Naive thymus-derived CD4-positive, alpha-beta T cell (primary cell): Measurements from ENCODE around the gene CPNE6. TPM values are rescaled to one million over a fixed set of nuclear protein-coding genes. Genes with fewer than 3 reads are reported as not detected.
"Not testable (repeated sequence)": the region's sequence is repeated elsewhere in the genome, so short reads cannot be mapped to it uniquely, and the experiment has no call there.

Experiments used
- ATAC-seq: fragments of 150-1000 bp; cut with Tn5 transposase; 2 replicates; pipeline ENCODE4 v1.10.0; 2021; ENCODE audit warnings: mild to moderate bottlenecking, moderate library complexity
- CTCF ChIA-PET: fragments of 350-600 bp; sonication (Branson Sonifier 250); formaldehyde crosslinking; loops from one replicate; lab custom pipeline; 2021; ENCODE audit warnings: antibody characterized with exemption; lab: Charles Lee
- POLR2A ChIA-PET: fragments of 350-600 bp; sonication (Branson Sonifier 250); formaldehyde crosslinking; loops from one replicate; lab custom pipeline; 2021; ENCODE audit warnings: antibody characterized with exemption, inconsistent platforms; lab: Charles Lee
- DNase-seq, 9 donors: peaks; one replicate each; pipeline versions ENCODE4 v3.0.0 to v3.0.0-alpha.2; 2020 to 2022; ENCODE audit warnings: mixed read lengths in 1 of 9
- H3K27ac ChIP-seq: one replicate; pipeline ENCODE4 v1.7.0; 2013; ENCODE audit warnings: mild to moderate bottlenecking, low read depth, low read length, moderate library complexity
- H3K27me3 ChIP-seq, 2 donors: one replicate each; pipeline ENCODE4 v1.7.0; 2013; ENCODE audit warnings: low read length in 2 of 2, mild to moderate bottlenecking in 2 of 2, moderate library complexity in 2 of 2; ENCODE audit not compliant: control insufficient read depth in 2 of 2, insufficient read depth in 2 of 2
- H3K36me3 ChIP-seq, 3 experiments: 1 replicate in 2 of 3; 2 replicates in 1 of 3; pipeline ENCODE4 v1.7.0; 2013; ENCODE audit warnings: low read length in 3 of 3, mild to moderate bottlenecking in 3 of 3, moderate library complexity in 1 of 3; ENCODE audit not compliant: insufficient read depth in 3 of 3, control insufficient read depth in 2 of 3
- H3K4me1 ChIP-seq, 2 donors: one replicate each; pipeline ENCODE4 v1.7.0; 2013; ENCODE audit warnings: low read length in 2 of 2, mild to moderate bottlenecking in 2 of 2, moderate library complexity in 1 of 2; ENCODE audit not compliant: control insufficient read depth in 2 of 2, insufficient read depth in 2 of 2
- H3K4me3 ChIP-seq: 2 replicates; pipeline ENCODE4 v1.7.0; 2013; ENCODE audit warnings: mild to moderate bottlenecking, low read length
- H3K9me3 ChIP-seq, 3 experiments: 1 replicate in 2 of 3; 2 replicates in 1 of 3; pipeline ENCODE4 v1.7.0; 2013; ENCODE audit warnings: low read length in 3 of 3; ENCODE audit not compliant: control insufficient read depth in 2 of 3
- H3K27ac Mint-ChIP-seq, 9 donors: one replicate each; pipeline ENCODE4 v1.8.0; 2020 to 2022; ENCODE audit warnings: mixed read lengths in 9 of 9, mild to moderate bottlenecking in 8 of 9, moderate library complexity in 5 of 9, inconsistent platforms in 2 of 9
- H3K27me3 Mint-ChIP-seq, 5 donors: one replicate each; pipeline ENCODE4 v1.8.0; 2021 to 2022; ENCODE audit warnings: mixed read lengths in 5 of 5, mild to moderate bottlenecking in 1 of 5
- H3K36me3 Mint-ChIP-seq, 5 donors: one replicate each; pipeline ENCODE4 v1.8.0; 2020 to 2022; ENCODE audit warnings: mixed read lengths in 5 of 5, mild to moderate bottlenecking in 3 of 5, inconsistent platforms in 1 of 5
- H3K4me1 Mint-ChIP-seq, 7 donors: one replicate each; pipeline ENCODE4 v1.8.0; 2020 to 2022; ENCODE audit warnings: mixed read lengths in 7 of 7, mild to moderate bottlenecking in 3 of 7, inconsistent platforms in 1 of 7
- H3K4me3 Mint-ChIP-seq, 10 donors: one replicate each; pipeline ENCODE4 v1.8.0; 2020 to 2022; ENCODE audit warnings: mild to moderate bottlenecking in 10 of 10, mixed read lengths in 10 of 10, moderate library complexity in 6 of 10, inconsistent platforms in 2 of 10
- H3K9me3 Mint-ChIP-seq, 11 donors: one replicate each; pipeline ENCODE4 v1.8.0; 2020 to 2022; ENCODE audit warnings: mixed read lengths in 11 of 11, mild to moderate bottlenecking in 4 of 11, inconsistent platforms in 1 of 11, moderate library complexity in 1 of 11
- intact Hi-C, 2 donors: fragments of 100-400 bp; cut with micrococcal nuclease; formaldehyde crosslinking; loops; one replicate each; pipeline ENCODE4 v1.15.1; 2023
- polyA plus RNA-seq, 2 donors: library from polyadenylated mRNA; unstranded; fragments of 300-500 nt; fragmentation: Illumina TruSeq; gene quantifications; one replicate each; pipeline ENCODE4 v1.2.3, GENCODE V29; 2021
- total RNA-seq, 6 experiments: library from RNA in 5 of 6; stranded (reverse) in 5 of 6; gene quantifications; 1 replicate in 5 of 6; 2 replicates in 1 of 6; pipeline ENCODE4 v1.2.3 and lab custom pipeline; 2021 to 2026

CPNE6 gene
- total and polyA plus RNA-seq, 7 experiments from 2014 or later = 0.12 TPM; not detected in 6

- H3K9me3 ChIP-seq, H3K4me3 ChIP-seq, POLR2A ChIA-PET, H3K4me1 ChIP-seq, H3K36me3 Mint-ChIP-seq, H3K27me3 ChIP-seq, H3K36me3 ChIP-seq, H3K27ac ChIP-seq, H3K9me3 Mint-ChIP-seq, intact Hi-C loops, DNase-seq, H3K27ac Mint-ChIP-seq: not testable (repeated sequence)
- peak; percentile 36 for ATAC-seq
- Mint-ChIP-seq H3K4me1 (peaks cover 8 to 17% (median 14%) of the 10 kb centered on the region in 7 donors), H3K27me3 (peaks cover 12 to 50% (median 19%) of the 10 kb centered on the region in 5 donors), H3K4me3 (peak overlapping the region in 1 of 10 donors; percentile 25)
- CTCF ChIA-PET = interaction anchor here (1.4 kb wide), 1 partner anchor 43 kb away, joined by 4 read pairs; no protein-coding TSS in a partner anchor
Measured at GRCh38 chr14:24049002-24049401, 22.4 kb upstream of the CPNE6 start.

- H3K27ac ChIP-seq, H3K27me3 ChIP-seq, ATAC-seq, H3K36me3 ChIP-seq, H3K4me1 ChIP-seq, intact Hi-C loops, H3K4me3 ChIP-seq, DNase-seq, H3K36me3 Mint-ChIP-seq, H3K9me3 Mint-ChIP-seq, H3K9me3 ChIP-seq: not testable (repeated sequence)
- Mint-ChIP-seq H3K4me1 (peaks cover 8 to 17% (median 14%) of the 10 kb centered on the region in 7 donors), H3K4me3 (peak overlapping the region; percentile 81 to 91 (median 87)), H3K27ac (peak overlapping the region in 1 of 9 donors; percentile 53), H3K27me3 (peaks cover 12 to 48% (median 19%) of the 10 kb centered on the region in 5 donors)
- ChIA-PET POLR2A (interaction anchor here (1.8 to 2.8 kb wide), 3 partner anchors 31 to 63 kb away, joined by 7 to 11 read pairs (median 10); partner anchors contain the start of genes DCAF11 and NRL), CTCF (interaction anchor here (0.8 kb wide), 1 partner anchor 8 kb away, joined by 3 read pairs; no protein-coding TSS in a partner anchor)
Measured at GRCh38 chr14:24050753-24051152, 20.6 kb upstream of the CPNE6 start.

- ChIA-PET POLR2A (interaction anchor here (0.8 to 2.8 kb wide), 8 partner anchors 30 to 380 kb away, joined by 3 to 11 read pairs (median 4); partner anchors contain the start of genes DCAF11, EMC9, NRL and PCK2), CTCF (interaction anchor here (0.6 to 8.4 kb wide), 3 partner anchors 10 to 54 kb away, joined by 3 to 246 read pairs (median 3); no protein-coding TSS in a partner anchor)
- no peaks in the 10 kb centered on the region for H3K9me3 Mint-ChIP-seq
- H3K27ac Mint-ChIP-seq = peak overlapping the region in 4 of 9 donors; percentile 45 to 60 (median 56)
- H3K9me3 ChIP-seq = no peaks in the 10 kb centered on the region
- H3K36me3 ChIP-seq = no peaks in the 10 kb centered on the region
- H3K4me1 ChIP-seq = peaks cover 0 to 8% of the 10 kb centered on the region in 2 donors
- H3K4me1 Mint-ChIP-seq = peaks cover 8 to 17% (median 14%) of the 10 kb centered on the region in 7 donors
- peaks cover 0 to 1% (median 0%) of the 10 kb centered on the region in 5 donors for H3K36me3 Mint-ChIP-seq
- peak overlapping the region; percentile 53 for H3K27ac ChIP-seq
- H3K27me3 Mint-ChIP-seq = peaks cover 12 to 47% (median 19%) of the 10 kb centered on the region in 5 donors
- H3K4me3 ChIP-seq = peak overlapping the region; percentile 63
- ATAC-seq = no peak
- peak overlapping the region; percentile 81 to 91 (median 87) for H3K4me3 Mint-ChIP-seq
- intact Hi-C loops = no loop called here
- DNase-seq = peak in 2 of 9 donors; percentile 4 to 5
- no peaks in the 10 kb centered on the region for H3K27me3 ChIP-seq
Measured at GRCh38 chr14:24051176-24051788, 20.1 kb upstream of the CPNE6 start.

GRCh38 chr14:24051789-24052655 lies 19.3 kb upstream of the CPNE6 start, which contains the start of gene CARMIL3:
Gene CARMIL3, plus strand, starts transcription at chr14:24052009. Its CDS starts 145 bp downstream, at chr14:24052154.
- Mint-ChIP-seq H3K4me1 (peaks cover 8 to 17% (median 14%) of the 10 kb centered on the region in 7 donors), H3K27ac (peak within 1 kb of the TSS in 6 of 9 donors; percentile 46 to 67 (median 56)), H3K36me3 (peaks cover 0 to 1% (median 0%) of the 10 kb centered on the region in 5 donors), H3K27me3 (peaks cover 12 to 44% (median 19%) of the 10 kb centered on the region in 5 donors), H3K9me3 (no peaks in the 10 kb centered on the region), H3K4me3 (peak within 1 kb of the TSS; percentile 81 to 91 (median 87))
- H3K4me3 ChIP-seq = peak within 1 kb of the TSS; percentile 63
- no peaks in the 10 kb centered on the region for H3K27me3 ChIP-seq
- DNase-seq (peak; percentile 28 to 78 (median 47)), ATAC-seq (peak; percentile 79)
- H3K27ac ChIP-seq = peak within 1 kb of the TSS; percentile 53
- CTCF ChIA-PET = interaction anchor here (0.6 to 8.4 kb wide), 4 partner anchors 11 to 53 kb away, joined by 3 to 246 read pairs (median 3); no protein-coding TSS in a partner anchor
- peaks cover 0 to 8% of the 10 kb centered on the region in 2 donors for H3K4me1 ChIP-seq
- H3K36me3 ChIP-seq = no peaks in the 10 kb centered on the region
- no peaks in the 10 kb centered on the region for H3K9me3 ChIP-seq
- intact Hi-C loops = loop anchor here in 1 of 2 donors (1.0 kb wide), 2 partner anchors 16 to 62 kb away; partner anchors contain the start of genes DCAF11 and NRL
- POLR2A ChIA-PET = interaction anchor here (0.6 to 2.8 kb wide), 10 partner anchors 29 to 379 kb away, joined by 3 to 11 read pairs (median 4); partner anchors contain the start of genes DCAF11, EMC9, NRL and PCK2

- DNase-seq = peak in 1 of 9 donors; percentile 55
Measured at GRCh38 chr14:24052656-24053547, 18.5 kb upstream of the CPNE6 start.

More at GRCh38 chr14:24052656-24053547, 18.5 kb upstream of the CPNE6 start:
- ATAC-seq = peak; percentile 51
- ChIA-PET CTCF (interaction anchor here (0.8 to 8.4 kb wide), 2 partner anchors 38 to 53 kb away, joined by 3 to 246 read pairs; no protein-coding TSS in a partner anchor), POLR2A (interaction anchor here (0.6 to 2.8 kb wide), 6 partner anchors 29 to 378 kb away, joined by 3 to 11 read pairs (median 6); partner anchors contain the start of genes DCAF11, NRL and PSME2)
- no peaks in the 10 kb centered on the region for H3K36me3 ChIP-seq
- H3K27me3 Mint-ChIP-seq = peaks cover 12 to 39% (median 19%) of the 10 kb centered on the region in 5 donors
- intact Hi-C loops = loop anchor here in 1 of 2 donors (1.0 kb wide), 2 partner anchors 17 to 61 kb away; partner anchors contain the start of genes DCAF11 and NRL
- H3K4me3 Mint-ChIP-seq = peak overlapping the region; percentile 69 to 91 (median 80)
- H3K4me1 Mint-ChIP-seq = peaks cover 8 to 17% (median 14%) of the 10 kb centered on the region in 7 donors
- H3K27ac ChIP-seq = no peak overlapping the region
- peak overlapping the region; percentile 63 for H3K4me3 ChIP-seq
- no peaks in the 10 kb centered on the region for H3K9me3 Mint-ChIP-seq
- peak overlapping the region in 5 of 9 donors; percentile 23 to 67 (median 46) for H3K27ac Mint-ChIP-seq
- no peaks in the 10 kb centered on the region for H3K9me3 ChIP-seq
- H3K27me3 ChIP-seq = no peaks in the 10 kb centered on the region
- peaks cover 0 to 8% of the 10 kb centered on the region in 2 donors for H3K4me1 ChIP-seq
- peaks cover 0 to 1% (median 0%) of the 10 kb centered on the region in 5 donors for H3K36me3 Mint-ChIP-seq
